Measurements from ENCODE around the gene AP4B1. TPM values are rescaled to one million over a fixed set of nuclear protein-coding genes. Genes with fewer than 3 reads are reported as not detected.
A peak's percentile ranks its signal among the peaks of the same experiment; 100 is the strongest.

The AP4B1 gene
- total and polyA plus RNA-seq, 9 of the 15 experiments (the other 6 are each of a cell fraction or from before 2014, with no cell fraction given): 15.8 to 36.5 (median 24.6) TPM

- TF ChIP-seq PBX2 (CRISPR knock-in tag; IDR thresholded peaks at IDR 0.05; ENCODE audit: low read depth) (no peak), PBX2 (tag; conservative IDR thresholded peaks at IDR 0.05; ENCODE audit: low read depth) (0 out of 2 replicates have a peak, but pooled peaks have one; percentile 15), ZFP36 (IDR thresholded peaks at IDR 0.05; ENCODE audit: low read depth, low read length, partially characterized antibody) (no peak), KAT8 (IDR thresholded peaks at IDR 0.05; ENCODE audit: low read depth) (no peak), ZNF75A (CRISPR knock-in tag; IDR thresholded peaks at IDR 0.05) (no peak), ZNF830 (CRISPR knock-in tag; IDR thresholded peaks at IDR 0.05) (no peak), SETDB1 (IDR thresholded peaks at IDR 0.05; ENCODE audit: low read length) (no peak), CBFA2T3 (IDR thresholded peaks at IDR 0.05) (no peak), CBFB (CRISPR knock-in tag; IDR thresholded peaks at IDR 0.05) (no peak), PRMT5 (CRISPR knock-in tag; IDR thresholded peaks at IDR 0.05) (no peak), GMEB1 (CRISPR knock-in tag; IDR thresholded peaks at IDR 0.05) (no peak), IFI16 (CRISPR knock-in tag; IDR thresholded peaks at IDR 0.05) (no peak), ZFP91 (CRISPR knock-in tag; IDR thresholded peaks at IDR 0.05) (no peak), CEBPG (CRISPR knock-in tag; IDR thresholded peaks at IDR 0.05) (0 out of 2 replicates have a peak, but pooled peaks have one; percentile 45), CEBPG (tag; conservative IDR thresholded peaks at IDR 0.05 in 1 of 2, IDR thresholded peaks at IDR 0.05 in 1 of 2) (no peak), ZNF707 (CRISPR knock-in tag; conservative IDR thresholded peaks at IDR 0.05) (no peak), CBX5 (IDR thresholded peaks at IDR 0.05; ENCODE audit: borderline replicate concordance, low read depth) (no peak), ZKSCAN3 (CRISPR knock-in tag; IDR thresholded peaks at IDR 0.05) (no peak), HDAC1 (IDR thresholded peaks at IDR 0.05) (no peak)
Observed at GRCh38 chr1:113949007-113949406, 44.4 kb upstream of the AP4B1 start (continued).

All from K562 (cell line).